ENCODE measurements around the gene AXIN1. TPM values are rescaled to one million over a fixed set of nuclear protein-coding genes. Genes with fewer than 3 reads are reported as not detected.

Gene AXIN1
- total RNA-seq, 3 donors from 2014 or later, result 16.5 to 22.6 (median 22.4) TPM

GRCh38 chr16:276426-277077, 76.0 kb downstream of the AXIN1 start:
- Histone ChIP-seq H3K9me3 (no peaks in the 10 kb centered on the region), H3K36me3 (no peaks in the 10 kb centered on the region), H3K4me1 (peaks cover 6 to 13% of the 10 kb centered on the region in 2 donors), H3K4me3 (no peak overlapping the region), H3K27me3 (peaks cover 7 to 24% of the 10 kb centered on the region in 2 donors), H3K27ac (no peak overlapping the region)
- intact Hi-C loops (cut with DNase I; ENCODE audit: low total_unique reads), result no loop called here
- no peak for TF ChIP-seq POLR2AphosphoS5 (IDR thresholded peaks at IDR 0.05)
- no peak for TF ChIP-seq POLR2A (IDR thresholded peaks at IDR 0.05)
- no peak for TF ChIP-seq CTCF (IDR thresholded peaks at IDR 0.05)
- DNase-seq (ENCODE audit: low spot score in 2 of 2), result no peak

- peaks cover 2 to 17% of the 10 kb centered on the region in 2 donors for H3K27me3 ChIP-seq
- no peak for TF ChIP-seq POLR2A (IDR thresholded peaks at IDR 0.05)
- H3K4me1 ChIP-seq, result peaks cover 2 to 8% of the 10 kb centered on the region in 2 donors
- no peak for DNase-seq (ENCODE audit: low spot score in 2 of 2)
- H3K36me3 ChIP-seq, result no peaks in the 10 kb centered on the region
- no peak within 1 kb of the TSS for H3K27ac ChIP-seq
- H3K4me3 ChIP-seq, result peak within 1 kb of the TSS; percentile 39 to 67 (median 48)
- H3K9me3 ChIP-seq, result no peaks in the 10 kb centered on the region
- intact Hi-C loops (cut with DNase I; ENCODE audit: low total_unique reads), result no loop called here
Observed at GRCh38 chr16:275786-276232, 76.7 kb downstream of the AXIN1 start, which contains the start of gene RGS11. Gene RGS11 (minus strand): TSS chr16:275944. CDS start chr16:275911, 33 bp downstream.

GRCh38 chr16:275041-275641, 77.4 kb downstream of the AXIN1 start:
- peaks cover 0 to 15% of the 10 kb centered on the region in 2 donors for H3K27me3 ChIP-seq
- TF ChIP-seq POLR2AphosphoS5 (IDR thresholded peaks at IDR 0.05), result no peak
- no peak for TF ChIP-seq POLR2A (IDR thresholded peaks at IDR 0.05)
- no peak for TF ChIP-seq CTCF (IDR thresholded peaks at IDR 0.05)
- peaks cover 0 to 6% of the 10 kb centered on the region in 2 donors for H3K4me1 ChIP-seq
- intact Hi-C loops (cut with DNase I; ENCODE audit: low total_unique reads), result no loop called here
- H3K27ac ChIP-seq, result no peak overlapping the region
- H3K4me3 ChIP-seq, result peak overlapping the region; percentile 39 to 67 (median 48)
- H3K36me3 ChIP-seq, result no peaks in the 10 kb centered on the region
- no peak for DNase-seq (ENCODE audit: low spot score in 2 of 2)
- H3K9me3 ChIP-seq, result no peaks in the 10 kb centered on the region

GRCh38 chr16:273547-274421, 78.7 kb downstream of the AXIN1 start:
- intact Hi-C loops (cut with DNase I; ENCODE audit: low total_unique reads), result loop anchor here (5.0 kb wide), 1 partner anchor 1394 kb away; no protein-coding TSS in a partner anchor
- DNase-seq (ENCODE audit: low spot score in 2 of 2), result no peak
- H3K4me1 ChIP-seq, result peaks cover 0 to 6% of the 10 kb centered on the region in 2 donors

More at GRCh38 chr16:273547-274421, 78.7 kb downstream of the AXIN1 start:
- no peak for TF ChIP-seq POLR2A (IDR thresholded peaks at IDR 0.05)
- TF ChIP-seq POLR2AphosphoS5 (IDR thresholded peaks at IDR 0.05), result no peak
- TF ChIP-seq CTCF (IDR thresholded peaks at IDR 0.05), result no peak
- no peaks in the 10 kb centered on the region for H3K36me3 ChIP-seq
- H3K9me3 ChIP-seq, result no peaks in the 10 kb centered on the region
- H3K27me3 ChIP-seq, result peaks cover 0 to 7% of the 10 kb centered on the region in 2 donors
- H3K4me3 ChIP-seq, result no peak overlapping the region
- H3K27ac ChIP-seq, result no peak overlapping the region

All from breast epithelium (tissue), 4 donors.